GM19468 (cell line): ENCODE data around the gene CCNY.

Source experiments
- ATAC-seq: cut with Tn5 transposase; IDR thresholded peaks from one replicate; pipeline ENCODE4 v1.9.1; 2021; ENCODE audit warnings: mild to moderate bottlenecking, moderate library complexity, moderate number of reproducible peaks; ENCODE audit not compliant: unreplicated experiment; ENCODE audit errors: extremely low read depth

The CCNY gene

GRCh38 chr10:35421553-35422178, 85.4 kb downstream of the CCNY start:
- no peak for ATAC-seq

GRCh38 chr10:35422228-35422627, 85.9 kb downstream of the CCNY start:
- ATAC-seq, result no peak

GRCh38 chr10:35423505-35424306, 87.4 kb downstream of the CCNY start:
- ATAC-seq, result no peak

GRCh38 chr10:35424680-35425285, 88.5 kb downstream of the CCNY start:
- no peak for ATAC-seq

GRCh38 chr10:35425595-35425994, 89.3 kb downstream of the CCNY start:
- no peak for ATAC-seq

- no peak for ATAC-seq
These were observed 90.3 kb downstream of the CCNY start for GRCh38 chr10:35426657-35427056.

- no peak for ATAC-seq
These were observed 91.2 kb downstream of the CCNY start for GRCh38 chr10:35427543-35427942.

- no peak for ATAC-seq
These were observed 92.2 kb downstream of the CCNY start for GRCh38 chr10:35428521-35428920.

GRCh38 chr10:35432781-35433338, 96.6 kb downstream of the CCNY start:
- no peak for ATAC-seq

GRCh38 chr10:35433851-35434426, 97.6 kb downstream of the CCNY start:
- ATAC-seq, result no peak

- no peak for ATAC-seq
These were observed 98.2 kb downstream of the CCNY start for GRCh38 chr10:35434533-35434932.

GRCh38 chr10:35435824-35436223, 99.5 kb downstream of the CCNY start:
- no peak for ATAC-seq

- no peak for ATAC-seq
These were observed 101.5 kb downstream of the CCNY start for GRCh38 chr10:35437829-35438228.

GRCh38 chr10:35438718-35439571, 102.6 kb downstream of the CCNY start:
- no peak for ATAC-seq

GRCh38 chr10:35440016-35440415, 103.7 kb downstream of the CCNY start:
- no peak for ATAC-seq

- no peak for ATAC-seq
These were observed 105.7 kb downstream of the CCNY start for GRCh38 chr10:35442028-35442427.

GRCh38 chr10:35442592-35442991, 106.3 kb downstream of the CCNY start:
- ATAC-seq, result no peak

GRCh38 chr10:35443858-35444257, 107.5 kb downstream of the CCNY start:
- no peak for ATAC-seq

GRCh38 chr10:35445150-35445884, 109.0 kb downstream of the CCNY start:
- ATAC-seq, result no peak
